Natural killer cell (primary cell): ENCODE results near the gene SYNPO. TPM values are rescaled to one million over a fixed set of nuclear protein-coding genes. Genes with fewer than 3 reads are reported as not detected.

Experiments used
- ATAC-seq, 3 donors: fragments of 150-1000 bp in 2 of 3; fragments of 200-7000 bp in 1 of 3; cut with Tn5 transposase; 1 replicate in 1 of 3; 2 replicates in 2 of 3; pipeline ENCODE4 v1.10.0; 2021; ENCODE audit warnings: mild to moderate bottlenecking in 2 of 3, moderate library complexity in 2 of 3
- DNase-seq, 2 donors: peaks; one replicate each; pipeline versions ENCODE4 v3.0.0 to v3.0.0-alpha.2; 2013 to 2021; ENCODE audit warnings: mixed read lengths in 1 of 2
- H3K27ac ChIP-seq: one replicate; pipeline ENCODE4 v1.5.1; 2013; ENCODE audit warnings: mild to moderate bottlenecking, low read length
- H3K27me3 ChIP-seq: one replicate; pipeline ENCODE4 v1.6.1; 2013; ENCODE audit warnings: low read length; ENCODE audit not compliant: control insufficient read depth, insufficient read depth
- H3K36me3 ChIP-seq: one replicate; pipeline ENCODE4 v1.6.1; 2013; ENCODE audit warnings: low read length; ENCODE audit not compliant: control insufficient read depth, insufficient read depth
- H3K4me1 ChIP-seq: one replicate; pipeline ENCODE4 v1.6.1; 2013; ENCODE audit warnings: low read length; ENCODE audit not compliant: control insufficient read depth, insufficient read depth
- H3K4me3 ChIP-seq: one replicate; pipeline ENCODE4 v1.5.1; 2013; ENCODE audit warnings: low read length
- H3K9me3 ChIP-seq: one replicate; pipeline ENCODE4 v1.6.1; 2013; ENCODE audit warnings: low read length; ENCODE audit not compliant: control insufficient read depth, insufficient read depth
- H3K27ac Mint-ChIP-seq, 2 donors: one replicate each; pipeline ENCODE4 v1.8.0; 2022; ENCODE audit warnings: mild to moderate bottlenecking in 2 of 2, mixed read lengths in 2 of 2, moderate library complexity in 1 of 2
- H3K27me3 Mint-ChIP-seq, 2 donors: one replicate each; pipeline ENCODE4 v1.8.0; 2022; ENCODE audit warnings: low read depth in 2 of 2, mixed read lengths in 2 of 2
- H3K36me3 Mint-ChIP-seq: one replicate; pipeline ENCODE4 v1.8.0; 2022; ENCODE audit warnings: mixed read lengths
- H3K4me1 Mint-ChIP-seq, 2 donors: one replicate each; pipeline ENCODE4 v1.8.0; 2022; ENCODE audit warnings: mixed read lengths in 2 of 2
- H3K4me3 Mint-ChIP-seq: one replicate; pipeline ENCODE4 v1.8.0; 2022; ENCODE audit warnings: mild to moderate bottlenecking, moderate library complexity, mixed read lengths
- H3K9me3 Mint-ChIP-seq, 2 donors: one replicate each; pipeline ENCODE4 v1.8.0; 2022; ENCODE audit warnings: mixed read lengths in 2 of 2
- CTCF ChIP-seq: fragments of 200-600 bp; IDR thresholded peaks from one replicate; pipeline ENCODE4 v1.8.0; 2022; ENCODE audit warnings: antibody characterized with exemption
- WGBS: methylation state at CpG from one replicate; pipeline ENCODE4 v1.1.7; 2013; ENCODE audit warnings: missing lambda C conversion rate; ENCODE audit not compliant: insufficient coverage; 5-methylcytosine and 5-hydroxymethylcytosine counted together
- intact Hi-C: fragments of 100-400 bp; cut with micrococcal nuclease; formaldehyde crosslinking; loops from one replicate; pipeline ENCODE4 v1.14.2; 2022
- total RNA-seq, 4 donors: library from RNA; stranded (reverse); fragments of 120-200 nt in 1 of 4; gene quantifications; one replicate each; pipeline versions ENCODE4 v1.2.3 to v1.2.4, GENCODE V29; 2013 to 2022

Gene SYNPO
- total RNA-seq, 3 donors from 2014 or later (not counting 1 experiment from before 2014, with no cell fraction given) = 0.16 to 0.48 TPM; not detected in 1

DNA sequence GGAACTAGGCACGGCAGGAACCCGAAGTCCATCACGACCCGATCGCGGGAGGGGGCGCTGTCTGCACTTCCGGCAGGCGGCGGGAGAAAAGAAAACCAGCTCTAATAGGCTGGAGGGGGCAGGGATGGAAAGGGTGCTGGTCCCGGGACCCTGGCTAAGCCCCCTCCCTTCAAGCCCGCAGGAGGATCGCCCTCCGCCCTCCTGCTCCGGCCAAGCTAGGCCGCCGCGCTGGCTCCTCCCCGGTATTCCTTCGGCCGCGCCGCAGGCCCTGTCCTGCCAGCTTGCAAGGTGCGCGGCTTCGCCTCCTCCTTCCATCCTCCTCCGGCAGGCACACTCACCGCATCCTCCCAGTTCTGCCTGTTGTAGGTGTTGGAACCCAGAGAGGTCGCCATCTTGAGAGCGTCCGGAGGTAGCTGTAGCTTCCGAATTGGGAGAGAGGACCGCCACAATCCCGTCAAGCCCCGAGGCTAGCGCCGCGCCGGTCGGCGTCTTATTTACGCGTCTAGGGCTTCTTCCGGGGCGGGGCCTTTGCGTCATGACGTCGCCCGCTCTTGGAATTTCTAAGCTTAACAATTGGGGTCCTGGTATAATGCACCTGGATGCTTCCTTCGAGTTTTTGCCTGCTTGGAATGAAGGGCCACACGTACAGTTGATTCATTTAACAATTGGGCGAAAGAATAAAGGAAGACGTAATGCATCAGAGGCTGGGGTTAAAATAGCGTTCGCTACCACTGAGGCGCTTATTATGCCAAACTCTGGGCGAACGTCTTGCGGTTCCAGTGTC is 60.3 kb downstream of the SYNPO start, which contains the start of gene RBM22:
Gene RBM22, minus strand, starts transcription at position 469 of the 784 bp plus-strand sequence. Its CDS starts 77 bp downstream, at position 392.
- peaks cover 30% of the 10 kb centered on the region for H3K36me3 ChIP-seq
- peaks cover 13% of the 10 kb centered on the region for H3K36me3 Mint-ChIP-seq

GRCh38 chr5:150703762-150704161 is 63.3 kb downstream of the SYNPO start:
- no peak overlapping the region for H3K27ac Mint-ChIP-seq
- no peak overlapping the region for H3K4me3 Mint-ChIP-seq
- whole genome bisulfite sequencing = 80% methylated on average over 3 of the region's 3 CpGs
- H3K9me3 ChIP-seq = no peaks in the 10 kb centered on the region
- intact Hi-C loops = no loop called here
- no peaks in the 10 kb centered on the region for H3K9me3 Mint-ChIP-seq
- peaks cover under 1 to 7% of the 10 kb centered on the region in 2 donors for H3K4me1 Mint-ChIP-seq
- peaks cover 11% of the 10 kb centered on the region for H3K36me3 ChIP-seq
- H3K27me3 ChIP-seq = peaks cover 2% of the 10 kb centered on the region
- no peak overlapping the region for H3K27ac ChIP-seq
- ATAC-seq (no peak), DNase-seq (no peak)
- H3K27me3 Mint-ChIP-seq = no peaks in the 10 kb centered on the region
- H3K36me3 Mint-ChIP-seq = no peaks in the 10 kb centered on the region
- H3K4me1 ChIP-seq = peaks cover 5% of the 10 kb centered on the region
- no peak for TF ChIP-seq CTCF
- no peak overlapping the region for H3K4me3 ChIP-seq

More for the DNA sequence above, 60.3 kb downstream of the SYNPO start, which contains the start of gene RBM22:
- Histone ChIP-seq H3K9me3 (no peaks in the 10 kb centered on the region), H3K4me3 (peak within 1 kb of the TSS; percentile 90), H3K4me1 (peaks cover 5% of the 10 kb centered on the region), H3K27me3 (peaks cover 2% of the 10 kb centered on the region), H3K27ac (peak within 1 kb of the TSS; percentile 92)
- no peaks in the 10 kb centered on the region for H3K9me3 Mint-ChIP-seq
- TF ChIP-seq CTCF = peak; percentile 85
- H3K4me3 Mint-ChIP-seq = no peak within 1 kb of the TSS
- intact Hi-C loops = loop anchor here (1.0 kb wide), 2 partner anchors 58 to 83 kb away; no protein-coding TSS in a partner anchor
- H3K27me3 Mint-ChIP-seq = no peaks in the 10 kb centered on the region
- no peak within 1 kb of the TSS for H3K27ac Mint-ChIP-seq
- H3K4me1 Mint-ChIP-seq = peaks cover 7 to 15% of the 10 kb centered on the region in 2 donors
- WGBS = under 1% methylated on average over 59 of the region's 59 CpGs
- ATAC-seq (peak; percentile 90 to 97 (median 95)), DNase-seq (peak; percentile 90 to 96)

GRCh38 chr5:150706776-150707390 is 66.4 kb downstream of the SYNPO start:
- Histone ChIP-seq H3K36me3 (peaks cover 40% of the 10 kb centered on the region), H3K27ac (no peak overlapping the region), H3K4me1 (no peaks in the 10 kb centered on the region), H3K9me3 (no peaks in the 10 kb centered on the region), H3K27me3 (peaks cover 2% of the 10 kb centered on the region), H3K4me3 (no peak overlapping the region)
- no peak overlapping the region for H3K4me3 Mint-ChIP-seq
- DNase-seq (no peak), ATAC-seq (no peak)
- no peaks in the 10 kb centered on the region for H3K4me1 Mint-ChIP-seq
- no peaks in the 10 kb centered on the region for H3K36me3 Mint-ChIP-seq
- no peak for TF ChIP-seq CTCF
- 88% methylated on average over 4 of the region's 4 CpGs for WGBS
- H3K9me3 Mint-ChIP-seq = no peaks in the 10 kb centered on the region
- intact Hi-C loops = no loop called here
- H3K27me3 Mint-ChIP-seq = no peaks in the 10 kb centered on the region
- no peak overlapping the region for H3K27ac Mint-ChIP-seq

Other genes starting within 250 kb of the SYNPO start
- gene CD74, start 227.8 kb upstream of the SYNPO start, total RNA-seq = 100 to 1,000 TPM; 550 to 913 (median 748) TPM
- gene RPS14, start 190.9 kb upstream of the SYNPO start, total RNA-seq = 1,000 to 10,000 TPM; 1,744 to 2,278 (median 2,016) TPM
- 10 to 100 TPM in 1 of 3 donors, 1 to 10 TPM in 2; 2.8 to 12.3 (median 4.3) TPM for gene NDST1, start 132.5 kb upstream of the SYNPO start, total RNA-seq
- gene MYOZ3, start 20.6 kb downstream of the SYNPO start, total RNA-seq = not detected
- 100 to 1,000 TPM; 136 to 149 (median 145) TPM for gene RBM22, start 60.4 kb downstream of the SYNPO start, total RNA-seq
- gene DCTN4, start 118.4 kb downstream of the SYNPO start, total RNA-seq = 100 to 1,000 TPM in 1 of 3 donors, 10 to 100 TPM in 2; 90.0 to 108 (median 92.0) TPM
- 1 to 10 TPM; 7.0 to 9.4 (median 8.9) TPM for gene SMIM3, start 138.1 kb downstream of the SYNPO start, total RNA-seq
- 1 to 10 TPM in 2 of 3 donors, under 1 TPM in 1; 0.85 to 5.7 (median 2.4) TPM for gene IRGM, start 205.9 kb downstream of the SYNPO start, total RNA-seq